Measurements from ENCODE around the gene TUBA4B.

The TUBA4B gene

GRCh38 chr2:219271021-219271420 is 18.0 kb downstream of the TUBA4B start:
- no peak for TF ChIP-seq POLR2A (IDR thresholded peaks at IDR 0.05; ENCODE audit: low read depth, low read length)
- no peak for TF ChIP-seq SPI1 (IDR thresholded peaks at IDR 0.05; ENCODE audit: low read depth, low read length)
- TF ChIP-seq PAX5 (IDR thresholded peaks at IDR 0.05; ENCODE audit: insufficient read depth, low read length, severe bottlenecking), result no peak
- no peak for TF ChIP-seq TAF1 (IDR thresholded peaks at IDR 0.05; ENCODE audit: low read depth, low read length)
- FAIRE-seq, result no peak
- DNase-seq (ENCODE audit: insufficient read length, low spot score), result no peak

GRCh38 chr2:219272356-219272755 is 19.3 kb downstream of the TUBA4B start:
- TF ChIP-seq POLR2A (IDR thresholded peaks at IDR 0.05; ENCODE audit: low read depth, low read length), result no peak
- TF ChIP-seq SPI1 (IDR thresholded peaks at IDR 0.05; ENCODE audit: low read depth, low read length), result no peak
- no peak for TF ChIP-seq POU2F2 (IDR thresholded peaks at IDR 0.05; ENCODE audit: low read depth, low read length)
- no peak for TF ChIP-seq POLR2AphosphoS5 (IDR thresholded peaks at IDR 0.05; ENCODE audit: low read depth, low read length)
- no peak for TF ChIP-seq PAX5 (IDR thresholded peaks at IDR 0.05; ENCODE audit: insufficient read depth, low read length, severe bottlenecking)
- no peak for TF ChIP-seq TAF1 (IDR thresholded peaks at IDR 0.05; ENCODE audit: low read depth, low read length)
- DNase-seq (ENCODE audit: insufficient read length, low spot score) (no peak), FAIRE-seq (no peak)

GRCh38 chr2:219272995-219273394 is 20.0 kb downstream of the TUBA4B start:
- FAIRE-seq (no peak), DNase-seq (ENCODE audit: insufficient read length, low spot score) (no peak)
- TF ChIP-seq PAX5 (IDR thresholded peaks at IDR 0.05; ENCODE audit: insufficient read depth, low read length, severe bottlenecking) (no peak), POLR2AphosphoS5 (IDR thresholded peaks at IDR 0.05; ENCODE audit: low read depth, low read length) (no peak), SPI1 (IDR thresholded peaks at IDR 0.05; ENCODE audit: low read depth, low read length) (no peak), POU2F2 (IDR thresholded peaks at IDR 0.05; ENCODE audit: low read depth, low read length) (no peak), TAF1 (IDR thresholded peaks at IDR 0.05; ENCODE audit: low read depth, low read length) (no peak), POLR2A (IDR thresholded peaks at IDR 0.05; ENCODE audit: low read depth, low read length) (no peak)

- TF ChIP-seq SPI1 (IDR thresholded peaks at IDR 0.05; ENCODE audit: low read depth, low read length) (no peak), POU2F2 (IDR thresholded peaks at IDR 0.05; ENCODE audit: low read depth, low read length) (no peak), PAX5 (IDR thresholded peaks at IDR 0.05; ENCODE audit: insufficient read depth, low read length, severe bottlenecking) (no peak), POLR2A (IDR thresholded peaks at IDR 0.05; ENCODE audit: low read depth, low read length) (no peak), TAF1 (IDR thresholded peaks at IDR 0.05; ENCODE audit: low read depth, low read length) (no peak), POLR2AphosphoS5 (IDR thresholded peaks at IDR 0.05; ENCODE audit: low read depth, low read length) (no peak)
- no peak for FAIRE-seq
- DNase-seq (ENCODE audit: insufficient read length, low spot score), result no peak
Observed at GRCh38 chr2:219273937-219274336, 20.9 kb downstream of the TUBA4B start.

GRCh38 chr2:219274361-219274921 is 21.4 kb downstream of the TUBA4B start:
- FAIRE-seq (no peak), DNase-seq (ENCODE audit: insufficient read length, low spot score) (no peak)
- no peak for TF ChIP-seq POLR2AphosphoS5 (IDR thresholded peaks at IDR 0.05; ENCODE audit: low read depth, low read length)
- no peak for TF ChIP-seq POU2F2 (IDR thresholded peaks at IDR 0.05; ENCODE audit: low read depth, low read length)
- no peak for TF ChIP-seq TAF1 (IDR thresholded peaks at IDR 0.05; ENCODE audit: low read depth, low read length)
- no peak for TF ChIP-seq PAX5 (IDR thresholded peaks at IDR 0.05; ENCODE audit: insufficient read depth, low read length, severe bottlenecking)
- TF ChIP-seq POLR2A (IDR thresholded peaks at IDR 0.05; ENCODE audit: low read depth, low read length), result no peak
- no peak for TF ChIP-seq SPI1 (IDR thresholded peaks at IDR 0.05; ENCODE audit: low read depth, low read length)

GRCh38 chr2:219277703-219278654 is 24.9 kb downstream of the TUBA4B start:
- FAIRE-seq (no peak), DNase-seq (ENCODE audit: insufficient read length, low spot score) (no peak)
- TF ChIP-seq PAX5 (IDR thresholded peaks at IDR 0.05; ENCODE audit: insufficient read depth, low read length, severe bottlenecking) (no peak), SPI1 (IDR thresholded peaks at IDR 0.05; ENCODE audit: low read depth, low read length) (peak; percentile 40; the same call in 1 of the 2 replicates)

- no peak for FAIRE-seq
- DNase-seq (ENCODE audit: insufficient read length, low spot score), result no peak
- 0 out of 2 replicates have a peak, but pooled peaks have one; percentile 1 for TF ChIP-seq POLR2AphosphoS5 (IDR thresholded peaks at IDR 0.05; ENCODE audit: low read depth, low read length)
- TF ChIP-seq POU2F2 (IDR thresholded peaks at IDR 0.05; ENCODE audit: low read depth, low read length), result 0 out of 2 replicates have a peak, but pooled peaks have one; percentile 45
- no peak for TF ChIP-seq POLR2A (IDR thresholded peaks at IDR 0.05; ENCODE audit: low read depth, low read length)
Observed at GRCh38 chr2:219278655-219279150, 25.7 kb downstream of the TUBA4B start.

GRCh38 chr2:219279151-219279915 is 26.3 kb downstream of the TUBA4B start, which contains the start of gene DNAJB2:
DNAJB2 (plus strand) TSS chr2:219279366; CDS start chr2:219279834, 468 bp downstream.
- DNase-seq (ENCODE audit: insufficient read length, low spot score) (peak; percentile 100), FAIRE-seq (peak; percentile 95)
- TF ChIP-seq POU2F2 (IDR thresholded peaks at IDR 0.05; ENCODE audit: low read depth, low read length) (no peak), POLR2AphosphoS5 (IDR thresholded peaks at IDR 0.05; ENCODE audit: low read depth, low read length) (peak; percentile 62), SPI1 (IDR thresholded peaks at IDR 0.05; ENCODE audit: low read depth, low read length) (no peak), TAF1 (IDR thresholded peaks at IDR 0.05; ENCODE audit: low read depth, low read length) (peak; percentile 52), POLR2A (IDR thresholded peaks at IDR 0.05; ENCODE audit: low read depth, low read length) (peak; percentile 54), PAX5 (IDR thresholded peaks at IDR 0.05; ENCODE audit: insufficient read depth, low read length, severe bottlenecking) (peak; percentile 86)
